ENCODE data around the gene PDE9A.

DNA sequence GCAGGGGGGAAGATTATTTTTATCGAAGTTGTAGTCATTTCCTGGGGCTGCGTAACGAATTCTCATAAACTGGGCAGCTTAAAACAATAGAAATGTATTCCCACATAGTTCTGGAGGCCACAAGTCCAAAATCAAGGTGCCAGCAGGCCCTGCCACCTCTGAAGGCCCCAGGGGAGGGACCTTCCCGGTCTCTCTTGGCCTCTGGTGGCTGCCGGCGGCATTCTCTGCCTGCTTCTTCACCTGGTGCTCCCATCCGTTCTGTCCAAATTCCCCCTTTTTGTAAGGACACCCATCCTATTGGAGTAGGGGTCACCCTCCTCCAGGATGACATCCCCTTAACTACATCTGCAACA lies 92.8 kb downstream of the PDE9A start:
- no peak for TF ChIP-seq SIN3A (IDR thresholded peaks at IDR 0.05; ENCODE audit: borderline replicate concordance, insufficient read depth, low read length)
- TF ChIP-seq, protein P1, sequence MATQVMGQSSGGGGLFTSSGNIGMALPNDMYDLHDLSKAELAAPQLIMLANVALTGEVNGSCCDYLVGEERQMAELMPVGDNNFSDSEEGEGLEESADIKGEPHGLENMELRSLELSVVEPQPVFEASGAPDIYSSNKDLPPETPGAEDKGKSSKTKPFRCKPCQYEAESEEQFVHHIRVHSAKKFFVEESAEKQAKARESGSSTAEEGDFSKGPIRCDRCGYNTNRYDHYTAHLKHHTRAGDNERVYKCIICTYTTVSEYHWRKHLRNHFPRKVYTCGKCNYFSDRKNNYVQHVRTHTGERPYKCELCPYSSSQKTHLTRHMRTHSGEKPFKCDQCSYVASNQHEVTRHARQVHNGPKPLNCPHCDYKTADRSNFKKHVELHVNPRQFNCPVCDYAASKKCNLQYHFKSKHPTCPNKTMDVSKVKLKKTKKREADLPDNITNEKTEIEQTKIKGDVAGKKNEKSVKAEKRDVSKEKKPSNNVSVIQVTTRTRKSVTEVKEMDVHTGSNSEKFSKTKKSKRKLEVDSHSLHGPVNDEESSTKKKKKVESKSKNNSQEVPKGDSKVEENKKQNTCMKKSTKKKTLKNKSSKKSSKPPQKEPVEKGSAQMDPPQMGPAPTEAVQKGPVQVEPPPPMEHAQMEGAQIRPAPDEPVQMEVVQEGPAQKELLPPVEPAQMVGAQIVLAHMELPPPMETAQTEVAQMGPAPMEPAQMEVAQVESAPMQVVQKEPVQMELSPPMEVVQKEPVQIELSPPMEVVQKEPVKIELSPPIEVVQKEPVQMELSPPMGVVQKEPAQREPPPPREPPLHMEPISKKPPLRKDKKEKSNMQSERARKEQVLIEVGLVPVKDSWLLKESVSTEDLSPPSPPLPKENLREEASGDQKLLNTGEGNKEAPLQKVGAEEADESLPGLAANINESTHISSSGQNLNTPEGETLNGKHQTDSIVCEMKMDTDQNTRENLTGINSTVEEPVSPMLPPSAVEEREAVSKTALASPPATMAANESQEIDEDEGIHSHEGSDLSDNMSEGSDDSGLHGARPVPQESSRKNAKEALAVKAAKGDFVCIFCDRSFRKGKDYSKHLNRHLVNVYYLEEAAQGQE (IDR thresholded peaks at IDR 0.05; ENCODE audit: insufficient read depth in 1 of 2, low read depth in 2 of 2, low read length in 2 of 2), result no peak
- no peak for TF ChIP-seq POLR2AphosphoS5 (IDR thresholded peaks at IDR 0.05; ENCODE audit: low read depth, low read length)
- no peak for TF ChIP-seq TAF1 (IDR thresholded peaks at IDR 0.05; ENCODE audit: borderline replicate concordance, insufficient read depth, low read length)
- TF ChIP-seq FOXP2 (optimal IDR thresholded peaks at IDR 0.05; ENCODE audit: borderline replicate concordance, extremely low read depth, extremely low read length, insufficient read depth), result no peak
